ENCODE measurements around the gene LRRC8E. TPM values are rescaled to one million over a fixed set of nuclear protein-coding genes. Genes with fewer than 3 reads are reported as not detected.

LRRC8E gene
- polyA plus RNA-seq, 4 donors: 2.3 to 2.9 (median 2.5) TPM

GRCh38 chr19:7867092-7867844 is 21.0 kb upstream of the LRRC8E start:
- no peak for DNase-seq (ENCODE audit: low read depth in 4 of 4, low spot score in 3 of 4)

- DNase-seq (ENCODE audit: low read depth in 4 of 4, low spot score in 3 of 4): no peak
Measured at GRCh38 chr19:7868326-7868670, 20.0 kb upstream of the LRRC8E start.

DNA sequence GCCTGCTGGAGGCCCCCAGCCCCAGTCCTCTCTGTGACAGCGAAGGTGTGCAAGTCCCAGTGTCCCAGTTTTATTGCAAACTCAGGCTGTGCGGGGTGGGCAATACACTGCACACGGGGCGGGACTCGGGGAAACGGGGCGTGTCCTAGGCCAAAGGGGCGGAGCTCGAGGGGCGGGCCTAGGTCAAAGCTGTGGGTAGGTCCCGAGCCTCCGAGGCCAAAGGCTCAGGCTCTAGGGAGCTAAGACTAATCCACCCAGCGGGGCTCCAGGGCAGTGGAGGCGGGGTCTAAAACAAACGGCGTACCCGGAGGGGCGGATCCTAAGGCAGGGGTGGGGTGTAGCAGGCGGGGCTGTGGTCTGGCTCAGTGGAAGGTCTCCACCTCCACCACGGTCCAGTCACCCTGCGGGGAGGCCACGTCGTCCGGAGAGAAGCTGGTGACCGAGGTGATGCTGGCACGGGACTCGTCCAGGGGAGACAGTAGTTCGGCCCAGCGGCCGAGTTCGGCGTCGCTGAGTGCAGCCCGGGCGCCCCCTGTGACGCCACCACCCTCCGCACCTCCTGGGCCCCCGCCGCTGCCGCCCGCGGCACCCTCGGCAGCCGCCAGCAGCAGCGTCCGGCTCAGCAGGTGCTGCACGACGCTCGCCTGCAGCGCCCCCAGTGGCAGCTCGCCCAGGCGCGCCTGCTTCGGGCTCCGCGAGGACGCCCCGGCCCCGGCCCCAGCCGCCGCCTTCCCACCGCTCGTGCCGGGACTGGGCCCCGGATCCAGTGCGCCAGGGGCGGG is 19.4 kb upstream of the LRRC8E start:
- DNase-seq (ENCODE audit: low read depth in 4 of 4, low spot score in 3 of 4): no peak

- DNase-seq (ENCODE audit: low read depth in 4 of 4, low spot score in 3 of 4): no peak
Measured at GRCh38 chr19:7869453-7869909, 18.8 kb upstream of the LRRC8E start.

DNA sequence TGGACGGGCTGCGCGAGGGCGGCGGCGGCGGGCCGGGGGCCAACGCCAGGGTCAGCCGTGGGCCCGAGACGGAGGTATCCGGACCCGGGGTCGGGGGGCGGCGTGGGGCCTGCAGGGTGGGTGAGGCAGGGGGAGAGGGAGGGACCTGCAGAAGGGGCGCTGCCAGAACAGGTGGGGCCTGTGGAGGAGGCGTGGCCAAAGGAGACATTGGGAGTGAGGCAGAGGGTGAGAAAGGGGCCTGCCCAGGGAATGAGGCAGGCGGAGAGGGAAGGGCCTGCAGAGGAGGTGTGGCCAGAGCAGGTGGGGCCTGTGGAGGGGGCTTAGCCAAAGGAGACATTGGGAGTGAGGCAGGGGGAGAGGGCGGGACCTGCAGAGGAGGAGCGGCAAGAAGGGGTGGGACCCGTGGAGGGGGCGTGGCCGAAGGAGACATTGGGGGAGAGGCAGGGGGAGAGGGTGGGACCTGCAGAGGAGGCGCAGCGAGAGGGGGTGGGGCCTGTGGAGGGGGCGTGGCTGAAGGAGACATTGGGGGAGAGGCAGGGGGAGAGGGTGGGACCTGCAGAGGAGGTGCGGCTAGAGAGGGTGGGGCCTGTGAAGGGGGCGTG is 18.3 kb upstream of the LRRC8E start:
- DNase-seq (ENCODE audit: low read depth in 4 of 4, low spot score in 3 of 4): no peak

DNA sequence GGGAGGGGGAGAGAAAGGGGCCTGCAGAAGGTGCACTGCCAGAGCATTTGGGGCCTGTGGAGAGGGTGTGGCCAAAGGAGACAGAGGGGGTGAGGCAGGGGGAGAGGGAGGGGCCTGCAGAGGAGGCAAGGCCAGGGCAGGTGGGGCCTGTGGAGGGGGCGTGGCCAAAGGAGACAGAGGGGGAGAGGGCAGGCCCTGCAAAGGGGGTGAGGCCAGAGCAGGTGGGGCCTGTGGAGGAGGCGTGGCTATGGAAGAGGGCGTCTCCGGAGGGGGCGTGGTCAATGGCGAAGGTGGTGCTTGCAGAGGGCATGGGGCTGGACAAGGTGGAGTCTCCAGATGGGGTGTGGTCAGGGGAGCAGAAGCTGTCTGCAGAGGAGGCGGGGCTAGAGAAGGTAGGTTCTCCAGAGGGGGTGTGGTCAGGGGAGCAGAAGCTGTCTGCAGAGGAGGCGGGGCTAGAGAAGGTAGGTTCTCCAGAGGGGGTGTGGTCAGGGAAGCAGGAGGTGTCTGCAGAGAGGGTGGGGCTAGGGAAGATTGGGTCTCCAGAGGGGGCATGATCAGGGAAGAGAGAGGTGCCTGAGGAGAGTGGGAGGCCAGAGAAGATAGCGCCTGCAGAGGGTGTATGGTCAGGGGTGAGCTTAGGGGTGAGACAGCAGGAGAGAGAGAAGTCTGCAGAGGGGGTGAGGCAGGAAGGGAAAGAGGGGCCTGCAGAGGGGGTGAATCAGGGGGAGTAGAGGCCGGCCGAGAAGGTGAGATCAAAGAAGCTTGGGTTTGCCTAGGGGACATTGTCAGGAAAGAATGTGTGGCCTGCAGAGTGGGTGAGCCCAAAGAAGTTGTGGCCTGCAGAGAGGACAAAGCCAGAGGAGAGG is 17.5 kb upstream of the LRRC8E start:
- no peak for DNase-seq (ENCODE audit: low read depth in 4 of 4, low spot score in 3 of 4)

DNA sequence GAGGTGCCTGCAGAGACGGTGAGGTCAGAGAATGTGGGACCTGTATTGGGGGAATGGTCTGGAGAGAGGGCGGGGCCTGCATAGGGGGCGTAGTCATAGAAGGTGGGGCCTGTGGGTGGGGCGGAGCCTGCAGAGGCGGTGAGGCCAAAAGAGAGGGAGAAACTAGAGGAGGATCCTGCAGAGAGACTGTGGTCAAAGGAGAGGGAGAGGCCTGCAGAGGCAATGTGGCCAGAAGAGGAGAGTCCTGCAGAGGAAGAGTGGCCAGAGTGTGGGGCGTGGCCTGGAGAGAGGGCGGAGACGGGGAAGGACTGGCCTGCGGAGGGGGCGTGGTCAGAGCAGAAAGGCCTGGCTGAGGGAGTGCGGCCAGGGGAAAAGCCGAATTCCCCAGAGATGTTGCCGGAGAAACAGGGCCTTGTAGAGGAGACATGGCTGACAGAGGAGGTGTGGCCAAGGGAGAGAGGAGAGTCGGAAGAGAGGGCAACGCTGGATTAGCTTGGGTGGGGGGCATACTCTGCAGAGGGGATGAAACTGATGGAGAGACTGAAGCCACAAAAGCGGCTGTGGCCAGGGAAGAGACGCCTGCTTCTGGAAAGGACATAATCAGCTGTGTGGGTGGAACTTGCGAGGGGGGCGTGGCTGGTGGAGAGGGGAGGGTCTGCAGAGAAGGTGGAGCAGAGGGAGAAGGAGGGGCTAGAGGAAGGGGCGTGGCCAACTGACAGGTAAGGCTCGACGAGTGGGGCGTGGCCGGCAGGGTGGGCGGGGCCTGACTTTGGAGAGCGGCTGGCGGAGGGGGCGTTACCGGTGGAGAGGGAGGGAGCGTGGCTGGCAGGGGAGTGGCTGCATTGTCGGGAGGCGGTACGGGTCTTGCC is 16.6 kb upstream of the LRRC8E start:
- no peak for DNase-seq (ENCODE audit: low read depth in 4 of 4, low spot score in 3 of 4)

- no peak for DNase-seq (ENCODE audit: low read depth in 4 of 4, low spot score in 3 of 4)
Measured at GRCh38 chr19:7872306-7873204, 15.8 kb upstream of the LRRC8E start.

DNA sequence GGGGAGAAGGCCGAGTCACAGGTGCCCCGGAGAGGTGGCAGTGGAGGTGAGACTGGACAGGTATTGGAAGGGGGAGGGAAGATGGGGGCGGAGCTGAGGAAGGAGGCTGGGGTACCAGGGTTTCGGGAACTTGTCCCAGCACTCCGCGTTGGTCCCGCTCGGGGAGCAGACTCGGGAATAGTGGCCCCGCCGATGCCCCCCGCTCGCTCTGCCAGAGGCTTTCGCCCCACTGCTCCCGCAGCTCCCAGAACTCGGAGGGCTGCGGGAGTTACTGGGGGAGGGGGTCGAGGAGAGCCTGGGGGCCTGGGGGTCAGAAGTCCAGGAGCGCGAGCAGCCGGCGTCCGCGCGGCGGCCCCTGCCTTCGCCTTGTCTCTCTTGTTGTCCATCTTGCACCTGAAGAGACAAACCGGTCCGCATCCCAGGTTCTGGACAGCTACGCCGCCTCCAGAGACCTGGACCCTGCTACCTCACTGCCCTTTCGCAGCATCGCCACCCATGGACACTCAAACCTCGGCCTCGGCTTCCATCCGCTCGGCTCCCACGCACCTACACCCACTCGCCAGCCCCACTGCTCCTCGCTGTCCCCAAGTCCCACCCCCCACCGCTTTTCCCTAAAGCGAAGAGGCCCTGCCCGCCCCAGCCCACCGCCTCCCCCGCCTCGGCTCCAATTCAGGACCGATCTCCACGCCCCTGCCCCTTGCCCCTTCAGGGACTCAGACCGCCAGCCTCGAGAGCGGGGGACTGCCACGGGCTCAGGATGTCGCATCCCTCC is 14.8 kb upstream of the LRRC8E start:
- DNase-seq (ENCODE audit: low read depth in 4 of 4, low spot score in 3 of 4): no peak

- no peak for DNase-seq (ENCODE audit: low read depth in 4 of 4, low spot score in 3 of 4)
Measured at GRCh38 chr19:7874076-7874896, 14.0 kb upstream of the LRRC8E start, which contains the start of gene PRR36. PRR36 (minus strand) TSS chr19:7874390; CDS start chr19:7873689, 701 bp downstream.

GRCh38 chr19:7874897-7875273 is 13.4 kb upstream of the LRRC8E start:
- no peak for DNase-seq (ENCODE audit: low read depth in 4 of 4, low spot score in 3 of 4)

GRCh38 chr19:7877249-7877836 is 11.0 kb upstream of the LRRC8E start:
- no peak for DNase-seq (ENCODE audit: low read depth in 4 of 4, low spot score in 3 of 4)

- DNase-seq (ENCODE audit: low read depth in 4 of 4, low spot score in 3 of 4): no peak
Measured at GRCh38 chr19:7879111-7879807, 9.1 kb upstream of the LRRC8E start.

- DNase-seq (ENCODE audit: low read depth in 4 of 4, low spot score in 3 of 4): no peak
Measured at GRCh38 chr19:7879836-7880235, 8.5 kb upstream of the LRRC8E start.

GRCh38 chr19:7881910-7882309 is 6.4 kb upstream of the LRRC8E start:
- no peak for DNase-seq (ENCODE audit: low read depth in 4 of 4, low spot score in 3 of 4)

DNA sequence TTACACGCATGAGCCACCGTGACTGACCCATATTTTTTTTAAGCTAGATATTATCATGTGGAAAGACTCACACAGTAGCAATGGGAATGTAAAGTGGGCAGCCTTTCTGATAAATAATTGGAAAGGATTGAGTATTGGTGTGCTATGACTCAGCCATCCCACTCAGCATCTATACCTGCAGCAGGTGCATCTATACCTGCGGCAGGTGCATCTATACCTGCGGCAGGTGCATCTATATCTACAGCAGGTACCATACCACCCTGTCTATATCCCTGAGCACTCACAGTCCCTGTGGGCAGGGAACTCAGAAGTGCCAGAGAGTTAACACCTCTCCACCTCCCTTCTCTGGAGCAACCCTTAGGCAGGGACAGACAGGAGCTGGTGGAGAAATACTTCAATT is 5.2 kb upstream of the LRRC8E start:
- DNase-seq (ENCODE audit: low read depth in 4 of 4, low spot score in 3 of 4): no peak
